ENCODE results near the gene C5orf15. TPM values are rescaled to one million over a fixed set of nuclear protein-coding genes. Genes with fewer than 3 reads are reported as not detected.

Gene C5orf15
- total RNA-seq, 1 experiment from 2014 or later: 63.2 TPM

DNA sequence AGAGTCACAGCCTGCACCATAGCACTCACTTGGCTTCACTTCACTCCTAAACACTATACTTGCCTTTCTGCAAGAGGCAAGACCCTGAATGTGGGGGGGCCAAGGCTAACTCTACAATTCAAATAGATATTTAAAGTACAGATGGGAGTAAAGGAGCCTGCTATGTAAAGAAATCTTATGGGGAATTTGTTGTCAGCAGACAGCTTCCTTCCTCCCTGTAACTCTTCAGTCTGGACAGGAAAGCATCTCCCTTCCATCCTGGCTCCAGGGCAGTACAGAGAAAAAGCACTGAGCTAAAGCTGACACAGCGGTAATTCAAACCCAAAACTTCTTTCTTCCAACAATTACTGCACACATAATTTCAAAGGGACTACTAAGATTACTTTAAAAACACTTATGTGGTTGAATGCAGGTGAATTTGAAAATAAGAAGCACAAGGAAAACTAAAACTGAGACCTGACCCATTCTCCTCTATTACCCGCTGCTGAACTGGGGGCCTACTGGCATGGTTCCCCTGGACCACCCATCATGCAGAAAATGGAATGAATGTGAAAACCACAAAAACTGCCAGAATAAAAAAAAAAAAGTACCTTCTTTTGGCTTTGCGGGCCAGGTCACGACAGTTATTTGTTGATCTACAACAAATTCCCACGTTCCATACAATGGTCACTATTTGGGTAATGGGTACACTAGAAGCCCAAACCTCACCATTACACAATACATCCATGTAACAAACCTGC, 22.9 kb upstream of the C5orf15 start:
- no peak overlapping the region; the same call in 1 of the 2 replicates for H3K27ac ChIP-seq (ENCODE audit: low read length)
- in situ Hi-C loops (cut with HindIII; ENCODE audit: low pct_unique_long_range_greater_than_20kb, low sequenced_read_pairs) (no loop called here), intact Hi-C loops (cut with micrococcal nuclease; ENCODE audit: unreplicated experiment) (no loop called here)
- no TSS peak for BruUV-seq (replicated peaks)
- ATAC-seq: no peak
- no peaks in the 10 kb centered on the region for H3K9me3 ChIP-seq (ENCODE audit: control insufficient read depth, insufficient read depth, low read depth, low read length)
- ChIA-PET POLR2A (interaction anchor here (0.6 kb wide), 1 partner anchor 17 kb away, joined by 3 read pairs; no protein-coding TSS in a partner anchor), CTCF (no interaction called here)
- H3K36me3 ChIP-seq (ENCODE audit: control insufficient read depth, insufficient read depth, low read length): peaks cover 21% of the 10 kb centered on the region
- H3K4me1 ChIP-seq (ENCODE audit: control insufficient read depth, insufficient read depth, low read length): peaks cover 43% of the 10 kb centered on the region
- TF ChIP-seq SIN3A (IDR thresholded peaks at IDR 0.05; ENCODE audit: borderline replicate concordance, insufficient read depth, low read depth, low read length) (no peak), POLR2AphosphoS5 (IDR thresholded peaks at IDR 0.05; ENCODE audit: low read depth, low read length) (no peak), TCF7L2 (IDR thresholded peaks at IDR 0.05; ENCODE audit: low read depth, low read length) (no peak)
- TF ChIP-seq, protein P1, sequence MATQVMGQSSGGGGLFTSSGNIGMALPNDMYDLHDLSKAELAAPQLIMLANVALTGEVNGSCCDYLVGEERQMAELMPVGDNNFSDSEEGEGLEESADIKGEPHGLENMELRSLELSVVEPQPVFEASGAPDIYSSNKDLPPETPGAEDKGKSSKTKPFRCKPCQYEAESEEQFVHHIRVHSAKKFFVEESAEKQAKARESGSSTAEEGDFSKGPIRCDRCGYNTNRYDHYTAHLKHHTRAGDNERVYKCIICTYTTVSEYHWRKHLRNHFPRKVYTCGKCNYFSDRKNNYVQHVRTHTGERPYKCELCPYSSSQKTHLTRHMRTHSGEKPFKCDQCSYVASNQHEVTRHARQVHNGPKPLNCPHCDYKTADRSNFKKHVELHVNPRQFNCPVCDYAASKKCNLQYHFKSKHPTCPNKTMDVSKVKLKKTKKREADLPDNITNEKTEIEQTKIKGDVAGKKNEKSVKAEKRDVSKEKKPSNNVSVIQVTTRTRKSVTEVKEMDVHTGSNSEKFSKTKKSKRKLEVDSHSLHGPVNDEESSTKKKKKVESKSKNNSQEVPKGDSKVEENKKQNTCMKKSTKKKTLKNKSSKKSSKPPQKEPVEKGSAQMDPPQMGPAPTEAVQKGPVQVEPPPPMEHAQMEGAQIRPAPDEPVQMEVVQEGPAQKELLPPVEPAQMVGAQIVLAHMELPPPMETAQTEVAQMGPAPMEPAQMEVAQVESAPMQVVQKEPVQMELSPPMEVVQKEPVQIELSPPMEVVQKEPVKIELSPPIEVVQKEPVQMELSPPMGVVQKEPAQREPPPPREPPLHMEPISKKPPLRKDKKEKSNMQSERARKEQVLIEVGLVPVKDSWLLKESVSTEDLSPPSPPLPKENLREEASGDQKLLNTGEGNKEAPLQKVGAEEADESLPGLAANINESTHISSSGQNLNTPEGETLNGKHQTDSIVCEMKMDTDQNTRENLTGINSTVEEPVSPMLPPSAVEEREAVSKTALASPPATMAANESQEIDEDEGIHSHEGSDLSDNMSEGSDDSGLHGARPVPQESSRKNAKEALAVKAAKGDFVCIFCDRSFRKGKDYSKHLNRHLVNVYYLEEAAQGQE (IDR thresholded peaks at IDR 0.05; ENCODE audit: insufficient read depth in 1 of 2, low read depth in 2 of 2, low read length in 1 of 2): no peak
- TF ChIP-seq, protein P2, sequence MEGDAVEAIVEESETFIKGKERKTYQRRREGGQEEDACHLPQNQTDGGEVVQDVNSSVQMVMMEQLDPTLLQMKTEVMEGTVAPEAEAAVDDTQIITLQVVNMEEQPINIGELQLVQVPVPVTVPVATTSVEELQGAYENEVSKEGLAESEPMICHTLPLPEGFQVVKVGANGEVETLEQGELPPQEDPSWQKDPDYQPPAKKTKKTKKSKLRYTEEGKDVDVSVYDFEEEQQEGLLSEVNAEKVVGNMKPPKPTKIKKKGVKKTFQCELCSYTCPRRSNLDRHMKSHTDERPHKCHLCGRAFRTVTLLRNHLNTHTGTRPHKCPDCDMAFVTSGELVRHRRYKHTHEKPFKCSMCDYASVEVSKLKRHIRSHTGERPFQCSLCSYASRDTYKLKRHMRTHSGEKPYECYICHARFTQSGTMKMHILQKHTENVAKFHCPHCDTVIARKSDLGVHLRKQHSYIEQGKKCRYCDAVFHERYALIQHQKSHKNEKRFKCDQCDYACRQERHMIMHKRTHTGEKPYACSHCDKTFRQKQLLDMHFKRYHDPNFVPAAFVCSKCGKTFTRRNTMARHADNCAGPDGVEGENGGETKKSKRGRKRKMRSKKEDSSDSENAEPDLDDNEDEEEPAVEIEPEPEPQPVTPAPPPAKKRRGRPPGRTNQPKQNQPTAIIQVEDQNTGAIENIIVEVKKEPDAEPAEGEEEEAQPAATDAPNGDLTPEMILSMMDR (IDR thresholded peaks at IDR 0.05): no peak
- no peak overlapping the region for H3K4me3 ChIP-seq (ENCODE audit: low read depth in 2 of 2, low read length in 2 of 2)
- DNase-seq (ENCODE audit: low read depth, low spot score): no peak
- no peaks in the 10 kb centered on the region for H3K27me3 ChIP-seq (ENCODE audit: control insufficient read depth, insufficient read depth, low read length)

DNA sequence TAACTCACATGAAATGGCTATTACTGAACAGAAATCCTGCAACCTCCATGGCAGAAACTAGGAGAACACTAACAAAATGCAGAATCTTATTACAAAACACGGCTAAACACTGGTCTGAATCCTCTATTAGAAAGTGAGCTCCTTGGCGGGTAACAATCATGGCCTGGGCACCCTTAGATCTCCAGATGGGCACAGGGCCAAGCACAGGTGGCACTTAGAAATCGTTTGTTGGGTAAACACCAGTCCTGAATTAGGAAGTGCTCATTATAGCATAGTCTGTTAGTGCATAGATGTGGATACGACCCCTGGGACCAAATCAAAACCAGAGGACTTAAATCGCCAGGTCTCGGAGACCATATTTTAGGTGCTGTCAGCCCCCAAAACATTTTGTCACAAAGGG, 22.0 kb upstream of the C5orf15 start:
- H3K4me3 ChIP-seq (ENCODE audit: low read depth in 2 of 2, low read length in 2 of 2): no peak overlapping the region
- ChIA-PET CTCF (no interaction called here), POLR2A (interaction anchor here (0.5 kb wide), 1 partner anchor 450 kb away, joined by 11 read pairs; no protein-coding TSS in a partner anchor)
- BruUV-seq (replicated peaks): no TSS peak
- H3K4me1 ChIP-seq (ENCODE audit: control insufficient read depth, insufficient read depth, low read length): peaks cover 36% of the 10 kb centered on the region
- no peaks in the 10 kb centered on the region for H3K9me3 ChIP-seq (ENCODE audit: control insufficient read depth, insufficient read depth, low read depth, low read length)
- TF ChIP-seq POLR2AphosphoS5 (IDR thresholded peaks at IDR 0.05; ENCODE audit: low read depth, low read length) (no peak), SIN3A (IDR thresholded peaks at IDR 0.05; ENCODE audit: borderline replicate concordance, insufficient read depth, low read depth, low read length) (no peak), TCF7L2 (IDR thresholded peaks at IDR 0.05; ENCODE audit: low read depth, low read length) (no peak)
- TF ChIP-seq, protein P1 (IDR thresholded peaks at IDR 0.05; ENCODE audit: insufficient read depth in 1 of 2, low read depth in 2 of 2, low read length in 1 of 2): no peak
- TF ChIP-seq, protein P2 (IDR thresholded peaks at IDR 0.05): no peak
- DNase-seq (ENCODE audit: low read depth, low spot score) (no peak), ATAC-seq (no peak)
- H3K27me3 ChIP-seq (ENCODE audit: control insufficient read depth, insufficient read depth, low read length): no peaks in the 10 kb centered on the region
- in situ Hi-C loops (cut with HindIII; ENCODE audit: low pct_unique_long_range_greater_than_20kb, low sequenced_read_pairs) (no loop called here), intact Hi-C loops (cut with micrococcal nuclease; ENCODE audit: unreplicated experiment) (no loop called here)
- peaks cover 21% of the 10 kb centered on the region for H3K36me3 ChIP-seq (ENCODE audit: control insufficient read depth, insufficient read depth, low read length)
- H3K27ac ChIP-seq (ENCODE audit: low read length): no peak overlapping the region
